Gastroesophageal sphincter (tissue), 4 donors: Measurements from ENCODE around the gene HMOX1. TPM values are rescaled to one million over a fixed set of nuclear protein-coding genes. Genes with fewer than 3 reads are reported as not detected.

Source experiments
- ATAC-seq: fragments of 150-250 bp; one replicate; pipeline ENCODE4 v1.9.1; 2016; ENCODE audit warnings: mild to moderate bottlenecking, moderate library complexity
- H3K27ac ChIP-seq, 4 donors: fragments of 200-600 bp; sonication (generic) in 3 of 4; 1 replicate in 3 of 4; 2 replicates in 1 of 4; pipeline ENCODE4 v1.5.1; 2016 to 2019
- H3K27me3 ChIP-seq: fragments of 200-600 bp; sonication (generic); one replicate; pipeline ENCODE4 v1.5.1; 2019
- H3K36me3 ChIP-seq, 2 donors: fragments of 200-600 bp; sonication (generic); one replicate each; pipeline ENCODE4 v1.5.1; 2019; ENCODE audit warnings: control low read depth in 1 of 2
- H3K4me1 ChIP-seq, 3 donors: fragments of 200-600 bp; sonication (generic); 1 replicate in 2 of 3; 2 replicates in 1 of 3; pipeline ENCODE4 v1.5.1; 2016 to 2019; ENCODE audit warnings: control low read depth in 2 of 3
- H3K4me3 ChIP-seq, 2 donors: fragments of 200-600 bp; sonication (generic); one replicate each; pipeline ENCODE4 v1.5.1; 2019; ENCODE audit warnings: mild to moderate bottlenecking in 1 of 2, moderate library complexity in 1 of 2
- H3K9me3 ChIP-seq, 3 donors: fragments of 200-600 bp; sonication (generic); one replicate each; pipeline ENCODE4 v1.5.1; 2017 to 2019; ENCODE audit warnings: control low read depth in 2 of 3
- EP300 ChIP-seq: sonication (generic); formaldehyde crosslinking; IDR thresholded peaks from one replicate; pipeline ENCODE4 v1.6.1; 2017; ENCODE audit warnings: antibody characterized with exemption, mild to moderate bottlenecking
- POLR2A ChIP-seq, 2 donors: fragments of 450-650 bp; IDR thresholded peaks; one replicate each; pipeline ENCODE4 v1.6.1; 2017; ENCODE audit warnings: antibody characterized with exemption in 2 of 2, mild to moderate bottlenecking in 2 of 2, moderate library complexity in 1 of 2
- POLR2AphosphoS5 ChIP-seq: sonication (generic); formaldehyde crosslinking; IDR thresholded peaks from one replicate; pipeline ENCODE4 v1.6.1; 2017; ENCODE audit warnings: antibody characterized with exemption
- WGBS, 2 donors: methylation state at CpG; one replicate each; pipeline ENCODE4 v1.1.5; 2018; ENCODE audit warnings: low coverage in 1 of 2; 5-methylcytosine and 5-hydroxymethylcytosine counted together
- total RNA-seq, 4 donors: library from RNA; depleted of rRNA; stranded (reverse); fragments of >200 nt; gene quantifications; one replicate each; pipeline ENCODE4 v1.1.0, GENCODE V29; 2016
- TF ChIP-seq, protein P1 (sequence below), 4 experiments: fragments of 200-600 bp in 2 of 4; fragments of 450-650 bp in 2 of 4; sonication (generic) in 1 of 4; IDR thresholded peaks; one replicate each; pipeline ENCODE4 v1.5.1; 2017 to 2019; ENCODE audit warnings: antibody characterized with exemption in 4 of 4, mild to moderate bottlenecking in 2 of 4, moderate library complexity in 2 of 4

Gene HMOX1
- total RNA-seq, 4 donors from 2014 or later: 3.0 to 317 (median 12.7) TPM

DNA sequence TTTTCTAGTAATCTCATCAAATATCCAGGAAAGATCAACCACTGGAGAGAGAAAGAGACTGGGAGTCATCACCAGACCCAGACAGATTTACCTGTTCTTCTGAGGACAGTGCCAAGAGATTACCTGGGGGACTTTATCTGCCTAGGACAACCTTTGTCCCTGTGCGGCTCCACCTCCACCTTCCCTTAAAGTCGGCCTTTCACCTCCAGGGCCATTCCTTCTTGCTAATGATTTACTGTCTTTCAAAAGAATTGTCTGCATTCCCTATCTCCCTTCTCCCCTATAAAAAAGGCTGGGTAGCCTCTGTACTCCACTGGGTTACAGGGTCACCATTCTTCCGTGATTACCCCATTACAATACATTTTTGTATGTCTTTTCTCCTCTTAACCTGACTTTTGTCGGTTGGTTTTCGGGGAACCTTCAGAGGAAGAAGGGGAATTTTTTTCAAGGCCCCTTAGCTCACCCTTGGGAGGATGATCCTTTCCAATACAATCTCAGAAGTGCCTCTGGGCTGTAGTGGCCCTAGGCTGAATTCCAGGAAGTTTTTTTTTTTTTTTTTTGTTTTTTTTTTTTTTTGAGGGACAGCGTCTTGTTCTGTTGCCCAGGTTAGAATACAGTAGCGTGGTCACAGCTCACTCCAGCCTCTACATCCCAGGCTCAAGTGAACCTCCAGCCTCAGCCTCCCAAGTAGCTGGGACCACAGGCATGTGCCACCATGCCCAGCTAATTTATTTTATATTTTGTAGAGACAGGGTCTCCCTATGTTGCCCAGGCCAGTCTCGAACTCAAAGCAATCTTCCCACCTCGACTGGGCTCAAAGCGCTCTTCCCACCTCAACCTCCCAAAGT is 1.5 kb upstream of the HMOX1 start:
- TF ChIP-seq, protein P1, sequence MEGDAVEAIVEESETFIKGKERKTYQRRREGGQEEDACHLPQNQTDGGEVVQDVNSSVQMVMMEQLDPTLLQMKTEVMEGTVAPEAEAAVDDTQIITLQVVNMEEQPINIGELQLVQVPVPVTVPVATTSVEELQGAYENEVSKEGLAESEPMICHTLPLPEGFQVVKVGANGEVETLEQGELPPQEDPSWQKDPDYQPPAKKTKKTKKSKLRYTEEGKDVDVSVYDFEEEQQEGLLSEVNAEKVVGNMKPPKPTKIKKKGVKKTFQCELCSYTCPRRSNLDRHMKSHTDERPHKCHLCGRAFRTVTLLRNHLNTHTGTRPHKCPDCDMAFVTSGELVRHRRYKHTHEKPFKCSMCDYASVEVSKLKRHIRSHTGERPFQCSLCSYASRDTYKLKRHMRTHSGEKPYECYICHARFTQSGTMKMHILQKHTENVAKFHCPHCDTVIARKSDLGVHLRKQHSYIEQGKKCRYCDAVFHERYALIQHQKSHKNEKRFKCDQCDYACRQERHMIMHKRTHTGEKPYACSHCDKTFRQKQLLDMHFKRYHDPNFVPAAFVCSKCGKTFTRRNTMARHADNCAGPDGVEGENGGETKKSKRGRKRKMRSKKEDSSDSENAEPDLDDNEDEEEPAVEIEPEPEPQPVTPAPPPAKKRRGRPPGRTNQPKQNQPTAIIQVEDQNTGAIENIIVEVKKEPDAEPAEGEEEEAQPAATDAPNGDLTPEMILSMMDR (IDR thresholded peaks at IDR 0.05): no peak
- TF ChIP-seq POLR2AphosphoS5: no peak
- no peak for TF ChIP-seq EP300
- H3K4me1 ChIP-seq: peaks cover 0 to 55% (median 22%) of the 10 kb centered on the region in 3 donors
- no peaks in the 10 kb centered on the region for H3K9me3 ChIP-seq
- no peak overlapping the region for H3K4me3 ChIP-seq
- no peaks in the 10 kb centered on the region for H3K27me3 ChIP-seq
- peak overlapping the region in 1 of 4 donors; percentile 84 for H3K27ac ChIP-seq
- peaks cover 0 to 5% of the 10 kb centered on the region in 2 donors for H3K36me3 ChIP-seq
- ATAC-seq: no peak
- WGBS, 2 donors: 90 to 91% methylated on average over 4 to 7 of the region's 10 CpGs

DNA sequence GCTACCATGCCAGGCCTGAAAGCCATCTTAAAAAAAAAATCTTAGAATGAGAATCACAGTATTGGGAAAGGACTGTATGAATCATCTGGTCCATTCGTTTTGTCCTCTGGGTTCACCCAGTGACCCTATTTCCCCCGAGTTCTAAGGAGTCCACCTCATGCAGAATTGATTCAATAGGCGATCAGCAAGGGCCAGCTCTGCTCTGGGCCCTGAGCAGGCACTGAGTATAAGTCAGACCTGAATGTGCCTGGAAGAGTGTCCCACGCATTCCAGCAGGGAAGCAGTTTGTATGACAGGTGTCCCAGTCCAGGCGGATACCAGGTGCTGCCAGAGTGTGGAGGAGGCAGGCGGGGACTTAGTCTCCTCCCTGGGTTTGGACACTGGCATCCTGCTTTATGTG is 883 bp upstream of the HMOX1 start:
- H3K36me3 ChIP-seq: peaks cover 0 to 5% of the 10 kb centered on the region in 2 donors
- ATAC-seq: no peak
- 72 to 91% methylated on average over 4 to 6 of the region's 6 CpGs for WGBS, 2 donors
- no peak overlapping the region for H3K4me3 ChIP-seq
- peaks cover 0 to 55% (median 22%) of the 10 kb centered on the region in 3 donors for H3K4me1 ChIP-seq
- H3K9me3 ChIP-seq: no peaks in the 10 kb centered on the region
- TF ChIP-seq POLR2A (IDR thresholded peaks at IDR 0.05) (no peak), POLR2AphosphoS5 (no peak)
- TF ChIP-seq, protein P1 (IDR thresholded peaks at IDR 0.05): no peak
- no peaks in the 10 kb centered on the region for H3K27me3 ChIP-seq
- H3K27ac ChIP-seq: peak overlapping the region in 2 of 4 donors; percentile 83 to 84

DNA sequence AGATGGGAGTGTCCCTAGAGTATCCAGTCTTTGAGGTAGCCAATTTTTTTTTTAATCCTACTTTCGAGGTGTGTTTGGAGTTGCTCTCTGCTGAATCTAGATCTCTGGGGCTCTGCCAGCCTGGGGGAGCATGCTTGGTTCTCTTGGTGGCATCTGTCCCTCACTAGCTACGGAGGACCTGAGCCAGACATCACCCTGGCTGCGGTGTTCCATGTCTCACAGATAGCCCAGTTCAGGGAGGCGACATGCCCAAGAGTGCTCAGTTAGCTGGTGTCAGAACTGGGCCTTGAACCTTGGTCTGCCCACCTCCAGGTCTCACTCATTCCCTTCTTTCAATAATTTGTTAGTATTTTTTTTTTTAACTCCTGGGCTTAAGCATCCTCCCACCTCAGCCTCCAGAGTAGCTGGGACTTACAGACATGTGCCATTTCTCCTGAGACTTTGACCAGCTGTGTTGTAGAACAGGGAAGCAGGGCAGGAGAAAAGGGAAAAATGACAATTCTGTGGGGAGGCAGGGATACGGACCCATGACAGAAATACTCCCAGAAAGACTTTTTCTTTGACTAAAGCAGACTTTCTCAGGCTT is 621 bp downstream of the HMOX1 start:
- Histone ChIP-seq H3K27me3 (no peaks in the 10 kb centered on the region), H3K4me1 (peaks cover 0 to 51% (median 19%) of the 10 kb centered on the region in 3 donors), H3K27ac (peak overlapping the region; percentile 54 to 86 (median 84)), H3K9me3 (no peaks in the 10 kb centered on the region), H3K36me3 (peaks cover 0 to 10% of the 10 kb centered on the region in 2 donors), H3K4me3 (peak overlapping the region; percentile 43 to 61)
- ATAC-seq: no peak
- WGBS, 2 donors: 32 to 89% methylated on average over 2 to 3 of the region's 5 CpGs
- TF ChIP-seq, protein P1 (IDR thresholded peaks at IDR 0.05): no peak
- TF ChIP-seq POLR2AphosphoS5 (no peak), EP300 (no peak), POLR2A (IDR thresholded peaks at IDR 0.05) (no peak)

DNA sequence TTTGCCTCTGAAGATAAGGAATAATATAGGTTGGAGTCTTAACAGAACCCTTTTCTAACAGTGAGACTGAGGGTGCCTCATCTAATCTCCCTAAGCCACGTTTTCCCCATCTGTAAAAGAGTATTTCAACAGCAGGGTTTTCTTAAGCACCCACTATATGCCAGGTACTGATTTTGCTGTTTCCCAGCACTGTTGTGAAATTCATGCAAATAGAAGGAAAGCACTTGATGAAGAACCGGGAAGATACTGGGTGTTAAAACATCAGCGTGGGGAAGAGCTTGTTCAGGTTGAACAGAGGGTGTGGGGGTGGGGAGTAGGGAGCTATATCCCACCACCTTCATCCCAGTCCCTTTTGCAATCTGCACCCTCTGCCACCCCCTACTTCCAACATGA is 2.8 kb downstream of the HMOX1 start:
- Histone ChIP-seq H3K27me3 (no peaks in the 10 kb centered on the region), H3K27ac (no peak overlapping the region), H3K36me3 (peaks cover 0 to 28% of the 10 kb centered on the region in 2 donors), H3K4me3 (no peak overlapping the region), H3K4me1 (peaks cover 0 to 36% (median 12%) of the 10 kb centered on the region in 3 donors), H3K9me3 (no peaks in the 10 kb centered on the region)
- ATAC-seq: no peak
- 90% methylated on average over 3 of the region's 3 CpGs; no CpG with 5 or more reads in 1 of the 2 donors for WGBS, 2 donors
- TF ChIP-seq EP300 (no peak), POLR2AphosphoS5 (no peak), POLR2A (IDR thresholded peaks at IDR 0.05) (no peak)
- TF ChIP-seq, protein P1 (IDR thresholded peaks at IDR 0.05): no peak
